Measurements from ENCODE around the gene PTPN9.
"Not testable (repeated sequence)": the region's sequence is repeated elsewhere in the genome, so short reads cannot be mapped to it uniquely, and the experiment has no call there.

PTPN9 gene

DNA sequence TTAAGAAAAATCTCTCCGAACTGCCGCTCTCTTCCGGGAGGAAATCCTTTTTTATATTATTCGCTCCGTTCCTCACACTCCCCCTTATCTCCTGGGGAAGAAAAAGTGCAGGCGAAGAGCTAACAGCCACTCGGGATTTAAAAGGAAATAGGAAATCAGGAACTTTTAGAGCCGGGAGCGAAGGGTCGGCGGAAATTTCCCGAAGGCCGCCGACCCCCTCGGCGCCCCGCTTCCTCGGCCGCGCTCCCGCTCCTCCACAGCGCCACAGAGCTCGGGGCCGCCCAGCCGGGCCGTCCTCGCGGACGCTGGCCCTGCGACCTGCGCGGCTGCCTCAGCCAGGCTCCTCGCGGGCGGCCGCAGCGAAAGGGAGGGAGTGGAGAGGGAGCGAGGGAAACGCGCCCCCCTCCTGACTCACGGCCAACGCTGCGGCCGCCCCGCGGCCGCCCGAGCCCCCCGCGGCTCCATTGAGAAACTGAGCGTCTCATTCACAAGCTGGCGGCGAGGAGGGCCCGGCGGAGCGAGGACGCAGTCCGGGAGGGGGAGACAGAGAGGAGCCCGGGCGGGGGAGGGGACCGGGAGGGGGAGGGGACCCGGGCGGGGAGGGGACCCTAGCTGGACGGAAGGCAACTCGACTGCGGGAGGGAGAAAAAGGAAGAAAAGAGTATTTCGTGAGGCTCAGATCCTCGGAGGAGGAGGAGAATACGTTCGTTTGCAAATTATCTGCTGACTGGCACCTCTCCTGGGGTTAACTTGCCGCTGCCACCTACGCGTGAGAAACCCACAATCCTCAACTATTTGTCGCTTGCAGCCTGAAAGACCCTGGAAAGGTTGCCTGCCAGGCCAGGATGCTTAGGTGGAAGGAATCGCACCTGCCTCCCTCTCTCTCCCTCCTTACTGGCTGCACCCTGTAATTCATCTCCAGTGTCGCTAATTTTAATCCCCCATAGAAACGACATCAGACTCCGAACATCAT is at the start of gene PTPN9:
TSS of gene PTPN9 (minus strand) at position 368 of the 973 bp plus-strand sequence. CDS start 539 bp downstream, outside the sequence.
- DNase-seq (ENCODE audit: low spot score) = peak; percentile 77

DNA sequence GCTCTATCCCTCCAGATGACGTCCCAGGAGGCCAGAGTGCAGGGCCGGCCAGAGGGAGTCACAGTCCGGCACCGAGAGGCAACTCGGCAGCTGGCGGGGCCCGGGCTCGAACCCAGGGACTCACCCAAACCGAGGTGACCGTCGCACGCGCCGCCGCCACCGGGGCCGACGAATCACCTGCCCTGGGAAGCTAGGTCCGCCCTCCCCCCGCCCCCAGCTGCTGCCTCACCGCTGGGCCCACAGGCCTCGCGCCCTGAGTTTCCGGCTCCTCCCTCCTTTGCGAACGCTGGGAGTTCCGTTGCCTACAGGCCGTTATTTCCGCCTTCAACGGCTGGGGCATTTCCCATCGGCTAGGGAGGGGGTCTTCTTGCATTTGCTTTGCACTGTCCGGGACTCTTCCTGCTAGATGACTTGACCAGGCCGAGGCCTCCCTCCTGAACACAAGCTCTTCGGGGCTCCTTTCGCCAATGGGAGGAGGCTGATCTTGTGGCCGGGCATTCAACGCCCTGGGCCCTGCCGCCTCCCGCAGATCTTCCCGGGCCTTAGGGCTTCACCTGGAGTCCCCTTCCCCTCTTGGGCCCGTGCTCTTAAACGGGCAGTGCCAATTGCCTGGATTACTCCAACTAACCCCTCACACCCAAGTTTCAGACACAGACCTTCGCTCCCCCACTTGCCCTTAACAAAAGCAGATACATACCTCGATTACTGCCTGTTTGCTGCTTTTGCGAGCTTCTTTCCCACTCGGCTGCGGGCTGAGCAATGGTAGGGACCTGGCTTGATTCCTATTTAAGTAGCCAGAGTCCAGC is 46.6 kb upstream of the PTPN9 start, which contains the start of gene SNUPN:
TSS of gene SNUPN (minus strand) at position 184 of the 806 bp plus-strand sequence. CDS start 4,674 bp downstream, outside the sequence.
- peak; percentile 93 for DNase-seq (ENCODE audit: low spot score)

DNA sequence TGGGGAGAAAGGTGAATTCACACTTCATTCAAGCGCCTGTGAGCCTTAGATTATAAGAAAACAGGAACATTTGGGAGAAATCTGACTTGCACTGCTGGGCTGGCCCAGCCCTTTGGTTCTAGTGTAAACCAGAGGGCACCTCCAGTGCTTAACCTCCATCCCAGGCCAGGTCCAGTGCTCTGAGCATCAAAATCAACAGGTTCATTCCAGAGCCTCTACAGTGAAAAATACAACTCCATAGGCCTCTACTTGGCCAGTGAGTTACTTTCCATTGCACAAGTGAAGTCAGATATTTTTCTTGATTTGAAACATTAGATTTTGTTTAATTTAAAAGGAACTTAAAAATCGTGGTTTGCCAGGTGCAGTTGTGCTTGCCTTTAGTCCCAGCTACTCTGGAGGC is 43.4 kb upstream of the PTPN9 start:
- no peak for DNase-seq (ENCODE audit: low spot score)

DNA sequence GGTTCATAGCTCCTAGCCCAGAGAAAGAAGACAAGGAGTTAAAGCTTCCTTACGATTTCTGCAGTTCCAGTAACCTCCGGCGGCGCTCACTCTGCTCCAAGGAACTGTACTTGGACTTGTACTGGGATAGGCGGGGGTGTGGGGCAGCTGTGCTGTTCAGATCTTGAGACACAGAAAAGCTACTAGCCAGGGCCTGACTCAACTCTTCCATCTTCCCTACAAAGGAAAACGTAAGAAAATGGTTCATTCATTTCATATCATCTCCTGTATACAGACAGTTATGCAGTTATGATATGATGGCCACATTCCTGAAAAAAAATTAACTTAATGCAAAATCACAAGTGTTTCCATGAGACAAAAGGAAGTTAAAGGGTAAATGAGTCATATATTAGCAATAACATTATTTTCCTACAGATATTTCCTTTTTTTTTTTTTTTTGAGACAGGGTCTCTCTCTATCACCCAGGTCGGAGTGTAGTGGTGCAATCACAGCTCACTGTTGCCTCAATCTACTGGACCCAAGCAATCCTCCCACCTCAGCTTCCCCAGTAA is 41.8 kb upstream of the PTPN9 start:
- DNase-seq (ENCODE audit: low spot score) = no peak

- no peak for DNase-seq (ENCODE audit: low spot score)
Observed at GRCh38 chr15:75620058-75620820, 41.1 kb upstream of the PTPN9 start.

- DNase-seq (ENCODE audit: low spot score) = no peak
Observed at GRCh38 chr15:75616766-75617165, 37.7 kb upstream of the PTPN9 start.

DNA sequence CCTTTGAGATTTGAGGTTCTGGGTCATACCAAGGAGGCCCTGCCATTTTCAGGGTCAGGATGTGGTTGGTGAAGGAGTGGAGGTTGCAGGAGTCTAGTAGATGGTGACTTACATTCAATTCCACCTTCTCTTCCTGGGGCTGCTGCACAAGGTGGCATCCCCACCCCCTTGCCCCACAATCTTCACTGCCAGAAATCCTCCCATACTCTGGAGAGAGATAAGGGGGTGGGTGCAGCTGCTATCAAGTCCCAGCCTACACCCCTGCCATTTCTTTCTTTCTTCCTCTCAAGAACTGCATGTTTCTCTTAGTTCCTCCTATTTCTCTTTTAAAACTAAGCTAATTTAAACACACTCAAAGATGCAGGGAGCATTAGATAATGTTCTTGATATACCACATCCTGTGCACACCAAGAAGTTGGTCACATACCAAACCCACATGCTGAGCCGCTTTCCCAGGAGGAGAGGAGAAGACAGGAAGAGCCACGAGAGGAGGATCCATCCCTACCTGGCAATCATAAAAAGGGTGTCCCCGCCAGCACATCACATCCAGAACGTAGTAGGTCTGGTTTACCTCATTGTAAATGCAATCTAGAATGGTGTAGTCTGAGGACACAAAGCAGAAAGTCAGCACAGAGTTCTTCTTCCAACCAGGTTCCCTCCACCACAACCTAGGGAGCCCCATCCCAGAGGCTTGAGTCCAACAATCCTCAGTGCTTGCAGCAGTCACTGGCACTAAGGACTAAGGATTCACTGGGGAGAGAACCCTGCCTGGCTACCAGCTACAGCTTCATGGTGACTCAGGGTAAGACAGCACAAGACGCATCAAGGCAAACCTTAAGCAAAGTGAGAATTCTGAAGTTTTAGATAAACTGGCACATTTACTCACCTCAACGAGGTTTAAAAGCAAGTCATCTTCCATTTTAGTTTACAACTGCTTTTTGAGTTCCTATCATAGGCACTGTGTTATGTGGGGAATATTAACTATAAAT is 27.9 kb upstream of the PTPN9 start:
- no peak for DNase-seq (ENCODE audit: low spot score)

GRCh38 chr15:75606026-75606425 is 26.9 kb upstream of the PTPN9 start:
- DNase-seq (ENCODE audit: low spot score) = no peak

GRCh38 chr15:75599401-75599800 is 20.3 kb upstream of the PTPN9 start:
- DNase-seq (ENCODE audit: low spot score) = no peak

- DNase-seq (ENCODE audit: low spot score) = no peak
Observed at GRCh38 chr15:75598361-75598760, 19.2 kb upstream of the PTPN9 start.

- no peak for DNase-seq (ENCODE audit: low spot score)
Observed at GRCh38 chr15:75597667-75598341, 18.7 kb upstream of the PTPN9 start.

GRCh38 chr15:75596703-75597345 is 17.7 kb upstream of the PTPN9 start:
- peak; percentile 2 for DNase-seq (ENCODE audit: low spot score)

DNA sequence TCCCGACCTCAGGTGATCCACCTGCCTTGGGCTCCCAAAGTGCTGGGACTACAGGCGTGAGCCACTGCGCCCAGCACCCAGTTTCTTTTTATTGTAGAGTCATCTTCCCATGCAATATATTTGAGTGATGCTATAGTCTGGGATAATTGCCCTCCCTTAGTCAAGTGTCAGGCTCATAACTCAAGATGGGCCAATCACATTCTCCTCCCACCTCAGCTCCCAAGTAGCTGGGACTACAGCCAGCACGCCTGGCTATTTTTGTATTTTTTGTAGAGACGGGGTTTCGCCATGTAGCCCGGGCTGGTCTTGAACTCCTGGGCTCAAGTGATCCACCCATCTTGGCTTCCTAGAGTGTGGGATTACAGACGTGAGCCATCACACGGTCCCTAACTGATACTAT is 15.2 kb upstream of the PTPN9 start:
- no peak for DNase-seq (ENCODE audit: low spot score)

DNA sequence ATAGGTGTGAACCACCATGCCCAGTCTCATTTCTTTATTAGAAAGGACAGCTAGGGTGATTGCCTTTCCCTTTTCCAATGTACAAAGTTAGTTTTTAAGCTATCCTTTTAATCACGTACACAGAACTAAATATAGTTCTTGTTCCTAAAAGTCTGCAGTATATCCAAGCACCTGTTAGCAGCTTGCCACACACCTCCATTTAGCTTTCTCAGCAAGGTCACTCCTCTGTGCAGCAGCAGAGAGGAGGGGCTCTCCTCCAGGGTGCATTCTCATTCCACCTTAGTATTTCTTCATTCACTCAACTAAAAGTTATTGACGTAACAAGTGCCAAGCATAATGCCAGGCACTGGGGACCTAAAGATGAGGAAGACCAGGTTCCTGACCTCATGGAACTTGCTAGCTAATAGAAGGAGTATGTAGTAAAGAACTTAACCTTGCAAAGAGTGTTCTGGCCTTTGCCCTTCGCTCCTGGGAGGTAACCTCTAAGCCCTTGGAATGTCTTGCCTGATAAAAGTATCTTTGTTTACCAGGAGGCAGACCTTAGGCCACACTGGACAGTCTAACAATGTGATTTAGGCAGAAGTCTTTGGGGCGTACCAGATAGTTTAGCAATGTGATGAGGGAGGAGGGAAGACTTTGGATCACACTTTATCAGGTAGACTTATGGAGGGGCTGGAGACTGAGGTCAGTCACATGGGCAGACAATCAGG is 12.7 kb upstream of the PTPN9 start:
- DNase-seq (ENCODE audit: low spot score) = no peak

GRCh38 chr15:75590239-75590638 is 11.1 kb upstream of the PTPN9 start:
- DNase-seq (ENCODE audit: low spot score) = no peak

GRCh38 chr15:75589071-75589470 is 10.0 kb upstream of the PTPN9 start:
- no peak for DNase-seq (ENCODE audit: low spot score)

GRCh38 chr15:75586422-75586821 is 7.3 kb upstream of the PTPN9 start:
- DNase-seq (ENCODE audit: low spot score) = not testable (repeated sequence)

- DNase-seq (ENCODE audit: low spot score) = no peak
Observed at GRCh38 chr15:75584121-75584520, 5.0 kb upstream of the PTPN9 start.

- no peak for DNase-seq (ENCODE audit: low spot score)
Observed at GRCh38 chr15:75583701-75584100, 4.6 kb upstream of the PTPN9 start.

Data from globus pallidus (tissue), 1 donor.